Left lung (tissue), 10 donors: ENCODE results near the gene RASA3. TPM values are rescaled to one million over a fixed set of nuclear protein-coding genes. Genes with fewer than 3 reads are reported as not detected.

ENCODE experiments used
- ATAC-seq: fragments of 200-7000 bp; cut with Tn5 transposase; one replicate; pipeline ENCODE4 v1.9.1; 2020; ENCODE audit warnings: moderate library complexity
- DNase-seq, 4 donors: peaks; one replicate each; pipeline ENCODE4 v3.0.0-alpha.2; 2013 to 2020
- H3K27ac ChIP-seq, 2 donors: fragments of 200-600 bp; sonication (generic) in 1 of 2; one replicate each; pipeline versions ENCODE4 v1.5.0 to v1.8.0; 2020 to 2021
- H3K27me3 ChIP-seq, 2 donors: fragments of 200-600 bp; sonication (generic) in 1 of 2; one replicate each; pipeline versions ENCODE4 v1.5.0 to v1.8.0; 2020 to 2021
- H3K36me3 ChIP-seq, 2 donors: fragments of 200-600 bp; sonication (generic) in 1 of 2; one replicate each; pipeline versions ENCODE4 v1.5.0 to v1.8.0; 2020 to 2021
- H3K4me1 ChIP-seq, 2 donors: fragments of 200-600 bp; one replicate each; pipeline ENCODE4 v1.8.0; 2021
- H3K4me3 ChIP-seq, 2 donors: fragments of 200-600 bp; sonication (generic) in 1 of 2; one replicate each; pipeline versions ENCODE4 v1.5.0 to v1.8.0; 2020 to 2021; ENCODE audit warnings: mild to moderate bottlenecking in 1 of 2
- H3K9me3 ChIP-seq, 2 donors: fragments of 200-600 bp; sonication (generic) in 1 of 2; one replicate each; pipeline versions ENCODE4 v1.5.0 to v1.8.0; 2020 to 2021
- intact Hi-C, 2 donors: fragments of 100-400 bp; cut with DNase I; formaldehyde crosslinking; loops; one replicate each; pipeline versions ENCODE4 v1.11.2 to v1.14.2; 2022
- polyA plus RNA-seq, 6 donors: library from polyadenylated mRNA; unstranded; fragments of 120-200 nt; gene quantifications; one replicate each; pipeline ENCODE4 v1.2.1, GENCODE V29; 2013; ENCODE audit not compliant: insufficient read length in 6 of 6
- total RNA-seq, 2 donors: library from RNA; stranded (reverse); fragmentation: NEBNext Ultra II Directional; extraction: Animal tissue kit (Norgen Biotek cat#: 25700); gene quantifications; one replicate each; pipeline ENCODE4 v1.2.1, GENCODE V29; 2021
- TF ChIP-seq, protein P1 (sequence below), 2 donors: fragments of 200-600 bp; sonication (generic) in 1 of 2; IDR thresholded peaks; one replicate each; pipeline versions ENCODE4 v1.5.0 to v1.8.0; 2021; ENCODE audit warnings: antibody characterized with exemption in 2 of 2
- donor health status: DM: no; HTN: yes; CAD: no.
- donor health status: DM: no; HTN: no; CAD: no.

RASA3 gene
- total and polyA plus RNA-seq, 8 donors: 11.4 to 22.2 (median 12.7) TPM

DNA sequence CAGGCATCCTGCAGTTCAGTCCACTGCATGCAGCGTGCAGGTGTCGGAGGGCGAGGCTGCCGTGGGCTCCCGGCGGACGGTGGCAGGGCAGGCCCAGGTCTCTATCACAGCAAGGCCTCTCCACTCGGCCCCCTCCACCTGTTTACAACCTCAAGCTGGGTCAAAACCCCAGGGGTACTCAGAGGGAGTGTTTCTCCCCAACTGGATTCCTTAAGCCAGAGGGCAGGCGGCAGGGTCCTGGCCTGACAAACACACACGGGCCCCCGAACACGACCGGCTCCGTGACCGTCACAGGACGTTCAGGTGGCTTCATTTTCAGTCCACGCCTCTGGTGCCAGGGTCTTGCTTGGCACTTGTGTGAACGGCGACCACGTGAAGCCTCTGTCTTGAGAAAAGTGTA, 23.5 kb downstream of the RASA3 start:
- H3K4me1 ChIP-seq: peaks cover 6 to 33% of the 10 kb centered on the region in 2 donors
- H3K27ac ChIP-seq: no peak overlapping the region
- no peaks in the 10 kb centered on the region for H3K36me3 ChIP-seq
- intact Hi-C loops: no loop called here
- TF ChIP-seq, protein P1, sequence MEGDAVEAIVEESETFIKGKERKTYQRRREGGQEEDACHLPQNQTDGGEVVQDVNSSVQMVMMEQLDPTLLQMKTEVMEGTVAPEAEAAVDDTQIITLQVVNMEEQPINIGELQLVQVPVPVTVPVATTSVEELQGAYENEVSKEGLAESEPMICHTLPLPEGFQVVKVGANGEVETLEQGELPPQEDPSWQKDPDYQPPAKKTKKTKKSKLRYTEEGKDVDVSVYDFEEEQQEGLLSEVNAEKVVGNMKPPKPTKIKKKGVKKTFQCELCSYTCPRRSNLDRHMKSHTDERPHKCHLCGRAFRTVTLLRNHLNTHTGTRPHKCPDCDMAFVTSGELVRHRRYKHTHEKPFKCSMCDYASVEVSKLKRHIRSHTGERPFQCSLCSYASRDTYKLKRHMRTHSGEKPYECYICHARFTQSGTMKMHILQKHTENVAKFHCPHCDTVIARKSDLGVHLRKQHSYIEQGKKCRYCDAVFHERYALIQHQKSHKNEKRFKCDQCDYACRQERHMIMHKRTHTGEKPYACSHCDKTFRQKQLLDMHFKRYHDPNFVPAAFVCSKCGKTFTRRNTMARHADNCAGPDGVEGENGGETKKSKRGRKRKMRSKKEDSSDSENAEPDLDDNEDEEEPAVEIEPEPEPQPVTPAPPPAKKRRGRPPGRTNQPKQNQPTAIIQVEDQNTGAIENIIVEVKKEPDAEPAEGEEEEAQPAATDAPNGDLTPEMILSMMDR (IDR thresholded peaks at IDR 0.05): no peak
- H3K4me3 ChIP-seq: no peak overlapping the region
- no peaks in the 10 kb centered on the region for H3K9me3 ChIP-seq
- H3K27me3 ChIP-seq: no peaks in the 10 kb centered on the region
- peak in 2 of 4 donors; percentile 26 to 67 for DNase-seq
- no peak for ATAC-seq

- H3K4me1 ChIP-seq: peaks cover 6 to 33% of the 10 kb centered on the region in 2 donors
- no peak for ATAC-seq
- no peaks in the 10 kb centered on the region for H3K27me3 ChIP-seq
- H3K4me3 ChIP-seq: no peak overlapping the region
- H3K27ac ChIP-seq: no peak overlapping the region
- TF ChIP-seq, protein P1 (IDR thresholded peaks at IDR 0.05): no peak
- H3K9me3 ChIP-seq: no peaks in the 10 kb centered on the region
- DNase-seq: peak in 1 of 4 donors; percentile 31
- no peaks in the 10 kb centered on the region for H3K36me3 ChIP-seq
- intact Hi-C loops: no loop called here
Observed at GRCh38 chr13:114108141-114108761, 24.2 kb downstream of the RASA3 start.

- Histone ChIP-seq H3K36me3 (no peaks in the 10 kb centered on the region), H3K4me1 (peaks cover 6 to 33% of the 10 kb centered on the region in 2 donors), H3K27ac (no peak overlapping the region), H3K27me3 (no peaks in the 10 kb centered on the region), H3K9me3 (no peaks in the 10 kb centered on the region), H3K4me3 (no peak overlapping the region)
- intact Hi-C loops: no loop called here
- ATAC-seq: peak; percentile 64
- TF ChIP-seq, protein P1 (IDR thresholded peaks at IDR 0.05): no peak
- DNase-seq: peak; percentile 38 to 80 (median 52)
Observed at GRCh38 chr13:114107686-114108081, 24.7 kb downstream of the RASA3 start.

DNA sequence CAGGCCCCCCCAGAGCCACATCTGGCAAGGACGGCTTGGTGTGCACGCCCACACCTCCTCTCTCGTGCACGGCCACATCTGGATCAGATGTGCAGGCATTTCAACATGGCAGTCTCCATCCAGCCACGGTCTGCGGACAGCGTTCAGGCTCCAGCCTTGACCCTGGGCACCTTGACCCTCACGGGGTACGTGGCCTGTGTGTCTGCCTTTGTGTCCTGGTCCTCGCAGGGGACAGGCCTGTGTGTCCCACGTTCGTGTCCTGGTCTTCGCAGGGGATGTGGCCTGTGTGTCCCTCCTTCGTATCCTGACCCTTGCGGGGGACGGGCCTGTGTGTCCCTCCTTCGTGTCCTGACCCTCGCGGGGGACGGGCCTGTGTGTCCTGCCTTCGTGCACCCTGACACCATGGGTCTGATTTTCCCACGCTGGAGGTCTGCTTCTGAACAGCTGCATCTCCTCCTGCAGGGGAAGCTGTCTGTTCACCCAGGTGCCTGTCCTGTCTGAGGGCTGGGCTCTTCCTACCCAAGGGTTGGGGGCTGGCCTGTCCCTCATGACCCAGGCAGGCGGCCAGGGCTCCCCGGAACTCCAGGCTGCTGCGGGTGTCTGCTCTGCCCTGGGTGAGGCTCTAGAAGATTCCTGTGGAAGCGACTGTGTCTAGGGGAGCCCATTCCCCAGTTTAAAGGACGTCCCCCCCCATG, 25.3 kb downstream of the RASA3 start:
- Histone ChIP-seq H3K36me3 (no peaks in the 10 kb centered on the region), H3K4me1 (peaks cover 6 to 33% of the 10 kb centered on the region in 2 donors), H3K27me3 (no peaks in the 10 kb centered on the region), H3K4me3 (no peak overlapping the region), H3K27ac (no peak overlapping the region), H3K9me3 (no peaks in the 10 kb centered on the region)
- DNase-seq: peak in 1 of 4 donors; percentile 31
- no peak for ATAC-seq
- TF ChIP-seq, protein P1 (IDR thresholded peaks at IDR 0.05): no peak
- intact Hi-C loops: no loop called here

- Histone ChIP-seq H3K4me3 (no peak overlapping the region), H3K27ac (no peak overlapping the region), H3K9me3 (no peaks in the 10 kb centered on the region), H3K27me3 (no peaks in the 10 kb centered on the region), H3K4me1 (peaks cover 6 to 30% of the 10 kb centered on the region in 2 donors), H3K36me3 (no peaks in the 10 kb centered on the region)
- no peak for ATAC-seq
- intact Hi-C loops: no loop called here
- DNase-seq: peak in 1 of 4 donors; percentile 14
- TF ChIP-seq, protein P1 (IDR thresholded peaks at IDR 0.05): no peak
Observed at GRCh38 chr13:114106526-114106925, 25.9 kb downstream of the RASA3 start.
